Measurements from ENCODE around the gene SLFN12.

GRCh38 chr17:35479271-35479670 is 47.0 kb upstream of the SLFN12 start:
- no peak for TF ChIP-seq POLR2AphosphoS5 (IDR thresholded peaks at IDR 0.05; ENCODE audit: borderline replicate concordance, low read depth, low read length)
- no peak for TF ChIP-seq EZH2 (IDR thresholded peaks at IDR 0.05)
- no peak for TF ChIP-seq FOXP2 (optimal IDR thresholded peaks at IDR 0.05; ENCODE audit: control extremely low read depth, extremely low read length, insufficient read depth)

All from SK-N-MC (cell line).